Midbrain (tissue), 1 donor: Measurements from ENCODE around the gene RBP5.

ENCODE experiments used
- DNase-seq: peaks from one replicate; lab custom pipeline; 2025; lab: John Stamatoyannopoulos, UW

The RBP5 gene

DNA sequence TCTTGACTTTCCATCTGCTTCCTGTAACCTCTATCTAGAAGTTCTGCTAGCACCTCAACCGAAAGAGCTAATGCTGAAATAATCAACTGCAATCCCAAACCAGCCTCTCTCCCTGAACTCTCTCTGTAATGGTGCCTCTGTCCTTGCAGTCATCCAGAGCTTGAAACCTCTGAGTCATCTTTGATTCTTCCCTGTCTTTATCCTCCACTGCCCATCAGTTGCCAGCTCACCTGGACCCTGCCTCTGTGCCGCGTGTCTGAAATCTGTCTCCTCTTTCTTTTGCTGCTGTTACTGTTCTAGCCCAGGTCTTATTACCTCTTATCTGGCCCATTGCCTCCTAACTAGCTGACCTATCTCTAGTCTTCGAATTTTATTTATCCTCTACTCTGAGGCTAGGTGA lies 17.0 kb upstream of the RBP5 start:
- no peak for DNase-seq

DNA sequence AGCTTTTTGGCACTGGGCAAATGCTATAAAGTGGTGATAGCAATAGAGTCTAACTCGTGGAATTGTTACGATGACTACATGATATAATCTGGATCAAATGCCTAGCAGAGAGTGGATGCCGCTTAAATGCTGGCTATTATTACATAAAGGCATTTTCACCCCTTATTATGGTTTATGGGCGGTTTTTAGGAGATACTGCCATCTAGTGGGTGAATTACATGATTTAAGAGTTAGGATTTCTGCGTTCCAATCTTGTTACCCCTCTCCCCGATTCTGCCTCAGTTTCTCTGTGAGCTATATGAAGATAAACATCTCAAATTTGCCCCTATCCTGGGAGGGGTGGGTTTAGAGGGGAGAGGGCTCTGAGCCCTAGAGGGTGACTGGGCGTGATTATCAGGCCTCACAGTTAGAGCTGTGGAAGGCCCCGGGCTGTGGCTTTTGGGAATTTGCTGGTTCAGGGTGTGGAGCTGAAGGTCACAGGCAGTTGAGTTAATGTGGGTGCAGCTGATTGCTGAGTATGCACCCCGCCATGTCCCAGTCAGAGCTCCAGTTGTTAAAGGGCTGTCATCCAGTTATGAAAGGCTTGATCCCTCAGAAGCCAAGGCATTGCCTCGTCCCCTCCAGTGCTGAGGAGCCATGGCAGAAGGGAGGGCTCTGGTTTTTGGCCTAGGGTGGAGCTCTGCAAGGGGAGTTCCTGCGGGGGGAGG lies 15.9 kb upstream of the RBP5 start:
- DNase-seq: peak; percentile 10

DNA sequence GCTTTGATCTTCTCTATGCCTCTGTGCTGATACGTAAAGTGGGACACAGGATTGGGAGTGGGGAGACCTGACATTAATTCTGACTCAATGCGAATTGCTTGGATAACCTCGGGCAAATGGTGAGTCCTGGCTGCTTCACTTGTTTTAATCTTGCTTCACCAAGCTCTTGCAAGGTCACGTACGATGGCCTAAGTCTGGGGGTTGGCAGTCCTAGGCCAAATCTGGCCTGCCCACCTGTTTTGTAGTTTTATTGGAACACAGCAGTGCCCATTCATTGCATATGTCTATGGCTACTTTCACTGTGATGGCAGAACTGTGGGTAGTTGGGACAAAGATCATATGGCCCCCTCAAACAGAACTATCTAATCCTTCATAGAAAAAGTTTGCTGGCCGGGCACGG lies 14.9 kb upstream of the RBP5 start:
- no peak for DNase-seq

DNA sequence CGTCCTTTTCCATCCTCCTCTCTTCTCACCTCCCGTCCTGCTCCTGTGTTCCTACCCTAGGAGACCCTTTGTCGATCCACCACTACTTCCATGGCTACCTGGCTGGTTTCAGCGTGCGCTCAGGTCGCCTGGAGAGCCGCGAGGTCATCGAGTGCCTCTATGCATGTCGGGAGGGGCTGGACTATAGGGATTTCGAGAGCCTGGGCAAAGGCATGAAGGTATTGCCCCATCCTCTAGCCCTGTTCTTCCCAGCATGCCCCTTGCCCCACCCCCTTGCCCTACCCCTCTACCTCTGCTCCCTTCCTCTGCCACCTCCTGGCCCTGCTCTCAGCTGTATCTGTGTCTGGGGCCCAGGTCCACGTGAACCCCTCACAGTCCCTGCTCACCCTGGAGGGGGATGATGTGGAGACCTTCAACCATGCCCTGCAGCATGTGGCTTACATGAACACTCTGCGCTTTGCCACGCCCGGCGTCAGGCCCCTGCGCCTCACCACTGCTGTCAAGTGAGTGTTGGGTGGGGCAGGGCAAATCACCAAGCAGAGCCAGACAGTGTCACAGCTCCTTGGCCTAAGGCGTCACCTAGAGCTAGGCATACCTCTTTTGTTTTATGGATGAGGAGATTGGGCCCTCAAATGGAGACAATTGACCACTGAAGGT lies 14.2 kb upstream of the RBP5 start:
- DNase-seq: no peak

DNA sequence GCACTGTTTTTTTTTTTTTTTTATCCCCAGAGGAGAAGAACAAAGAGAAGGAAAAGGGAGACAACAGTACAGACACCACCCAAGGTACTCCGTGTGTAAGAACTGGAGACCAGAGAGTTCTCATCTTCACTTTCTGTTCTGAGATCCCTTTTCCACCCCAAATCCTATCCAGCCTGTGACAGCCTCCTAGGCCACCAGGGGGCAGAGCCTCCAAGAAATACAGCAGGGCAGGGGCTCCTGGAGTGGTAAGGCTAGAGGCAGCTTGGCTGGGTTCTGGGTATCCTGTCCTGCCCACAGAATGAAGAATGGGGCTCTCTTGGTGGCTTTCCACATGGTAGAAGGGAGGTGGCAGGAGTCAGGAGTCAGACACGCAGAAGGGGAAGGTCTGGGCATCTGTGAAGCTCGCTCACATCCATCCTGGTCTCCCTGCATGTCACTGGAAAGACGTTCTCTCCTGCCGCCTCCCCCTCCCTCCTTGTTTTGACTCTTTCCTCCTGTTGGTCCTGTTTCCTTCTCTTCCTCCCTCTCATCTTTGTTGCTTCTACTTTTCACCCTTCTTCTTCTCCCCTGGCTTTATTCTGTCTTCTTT lies 13.5 kb upstream of the RBP5 start:
- DNase-seq: no peak

DNA sequence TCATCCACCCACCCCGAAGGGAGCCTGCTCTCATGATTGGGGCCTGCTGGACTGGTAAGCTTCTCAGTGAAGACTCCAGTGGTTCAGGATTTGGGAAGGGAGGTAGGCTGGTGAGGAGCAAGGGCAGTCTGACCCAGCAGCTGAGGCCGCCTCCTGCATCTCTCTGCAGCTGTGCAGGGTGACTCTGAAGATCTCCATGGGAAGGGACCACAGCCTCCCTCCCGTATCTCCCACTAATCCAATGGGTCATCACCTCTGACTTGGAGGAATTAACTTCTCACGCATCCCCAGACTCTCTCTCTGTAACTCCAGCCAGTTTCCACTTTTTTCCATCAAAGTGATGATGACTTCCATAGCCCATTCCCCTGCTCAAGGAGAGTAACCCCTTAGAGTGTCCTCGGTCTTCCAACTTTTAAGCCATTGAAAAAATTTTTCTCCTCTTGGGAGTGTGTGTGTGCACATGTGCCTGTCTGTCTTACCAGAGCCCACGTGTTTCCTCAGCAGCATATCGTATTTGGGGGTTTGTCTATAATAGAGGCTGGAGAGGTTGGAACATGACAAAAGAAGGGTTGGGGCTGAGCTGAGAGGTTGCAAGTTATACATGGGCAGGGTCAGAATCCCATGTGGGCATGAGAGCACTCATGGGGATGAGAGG lies 12.8 kb upstream of the RBP5 start:
- no peak for DNase-seq

DNA sequence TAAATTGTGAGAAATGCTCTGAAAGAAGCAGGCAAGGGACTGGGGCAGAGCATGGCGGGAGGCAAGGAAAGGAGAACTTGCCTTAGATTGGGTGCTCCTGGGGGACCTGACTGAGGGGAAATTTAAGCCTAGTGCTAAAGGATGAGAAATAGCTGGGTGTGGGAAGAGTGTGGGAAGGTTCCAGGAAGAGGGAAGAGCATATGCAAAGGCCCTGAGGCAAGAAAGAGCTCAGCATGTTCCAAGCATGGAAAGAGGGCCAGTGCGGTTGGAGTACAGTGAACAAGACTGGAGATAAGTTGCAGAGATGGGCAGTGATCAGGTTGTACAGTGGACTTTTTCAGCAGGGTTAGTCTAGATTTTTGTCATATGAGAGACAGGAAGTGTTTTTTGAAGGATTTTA lies 10.5 kb upstream of the RBP5 start:
- no peak for DNase-seq

DNA sequence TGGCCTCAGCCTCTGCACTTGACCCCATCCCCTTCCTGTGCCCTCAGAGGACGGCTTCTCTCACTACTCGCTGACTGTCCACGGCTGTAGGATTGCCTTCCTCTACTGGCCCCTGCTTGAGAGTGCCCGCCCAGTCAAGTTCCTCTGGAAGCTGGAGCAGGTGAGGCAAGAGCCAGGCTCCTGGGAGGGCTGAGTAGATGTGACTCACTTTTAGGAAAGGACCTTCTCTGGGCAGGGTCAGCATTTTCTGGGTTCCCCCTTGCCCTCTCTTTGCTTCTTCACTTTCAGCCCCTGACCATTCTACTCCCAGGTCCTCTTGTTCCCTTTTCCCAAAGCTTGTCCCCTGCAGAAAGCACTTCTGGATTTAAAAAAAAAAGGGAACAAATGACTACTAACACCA lies 9.2 kb upstream of the RBP5 start:
- DNase-seq: no peak

DNA sequence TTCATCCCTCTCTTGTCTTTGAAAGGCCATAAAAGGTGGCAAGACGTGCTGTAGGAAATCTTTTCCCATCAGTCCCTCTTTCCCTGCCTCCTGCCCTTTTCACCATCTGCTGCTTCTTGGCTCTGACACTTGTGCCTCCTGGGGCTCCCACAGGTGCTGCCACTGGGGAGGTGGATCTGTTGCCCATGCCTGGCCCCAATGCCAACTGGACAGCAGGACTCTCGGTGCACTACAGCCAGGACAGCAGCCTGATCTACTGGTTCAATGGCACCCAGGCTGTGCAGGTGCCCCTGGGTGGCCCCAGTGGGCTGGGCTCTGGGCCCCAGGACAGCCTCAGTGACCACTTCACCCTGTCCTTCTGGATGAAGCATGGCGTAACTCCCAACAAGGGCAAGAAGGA lies 8.0 kb upstream of the RBP5 start:
- DNase-seq: no peak

DNA sequence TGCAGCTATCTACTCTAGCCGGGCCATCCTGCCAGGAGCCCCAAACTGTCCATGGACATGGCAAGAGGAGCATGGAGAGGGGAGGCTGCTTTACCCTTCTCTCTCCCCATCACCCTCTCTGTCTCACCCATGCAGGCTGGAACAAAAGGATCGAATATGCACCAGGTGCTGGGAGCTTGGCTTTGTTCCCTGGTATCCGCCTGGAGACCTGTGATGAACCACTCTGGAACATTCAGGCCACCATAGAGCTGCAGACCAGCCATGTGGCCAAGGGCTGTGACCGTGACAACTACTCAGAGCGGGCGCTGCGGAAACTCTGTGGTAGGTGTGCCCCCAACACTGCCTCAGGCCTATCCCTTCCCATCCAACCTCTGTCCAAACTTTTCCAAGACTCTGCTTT lies 7.4 kb upstream of the RBP5 start:
- no peak for DNase-seq

DNA sequence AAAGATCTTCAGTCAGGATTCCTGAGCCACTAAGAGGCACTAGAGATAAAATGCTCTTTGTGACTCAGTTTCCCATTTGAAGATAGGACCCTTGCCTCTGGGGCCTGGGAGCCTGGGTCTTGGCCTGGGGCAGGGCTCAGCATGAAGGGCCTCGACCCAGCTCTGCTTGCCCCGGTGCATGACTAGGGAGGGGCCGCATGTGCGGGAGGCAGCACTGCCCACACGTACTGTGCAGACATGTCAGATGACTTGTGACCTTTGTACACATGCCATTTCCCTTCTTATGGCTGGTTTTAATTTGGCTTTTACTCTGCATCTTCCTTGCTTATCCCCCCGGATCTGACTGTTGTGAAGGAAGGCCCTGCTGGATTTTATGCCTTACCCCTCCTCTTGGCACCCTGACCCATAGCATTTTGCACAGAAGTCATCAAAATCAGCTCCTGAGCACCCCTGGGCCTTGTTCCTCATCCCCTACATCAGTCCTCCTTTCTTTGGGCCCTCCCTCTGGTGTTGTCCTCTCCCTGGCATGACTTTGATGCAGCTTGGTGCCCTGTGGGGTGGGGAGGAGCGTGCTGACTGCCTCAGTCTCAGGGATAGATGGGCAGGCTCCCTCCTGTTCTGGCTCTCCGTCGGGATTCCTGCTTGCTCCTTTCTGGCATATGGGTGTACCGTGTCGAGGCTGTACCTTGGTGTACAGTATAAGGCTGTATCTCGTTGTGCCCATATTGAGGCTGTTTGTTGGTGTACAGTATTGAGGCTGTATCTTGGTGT lies 5.9 kb upstream of the RBP5 start:
- no peak for DNase-seq

DNA sequence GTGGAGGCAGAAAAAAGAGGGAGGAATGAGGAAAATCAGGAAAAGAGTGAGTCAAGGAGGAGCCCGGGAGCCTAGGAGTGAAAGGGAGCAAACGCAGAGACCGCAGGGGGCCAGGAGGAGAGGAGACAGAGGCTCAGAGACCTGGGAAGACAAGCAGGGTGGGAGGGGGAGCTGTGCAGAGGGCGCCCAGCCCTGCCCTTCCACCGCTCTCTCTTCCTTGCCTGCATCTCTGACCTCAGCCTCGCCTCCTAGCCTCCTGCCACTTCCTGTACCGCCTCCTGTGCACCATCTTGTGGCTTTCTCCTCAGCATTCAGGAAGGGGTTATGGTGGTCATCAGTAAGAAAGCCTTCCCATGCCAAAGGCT lies 2.8 kb upstream of the RBP5 start:
- no peak for DNase-seq

DNA sequence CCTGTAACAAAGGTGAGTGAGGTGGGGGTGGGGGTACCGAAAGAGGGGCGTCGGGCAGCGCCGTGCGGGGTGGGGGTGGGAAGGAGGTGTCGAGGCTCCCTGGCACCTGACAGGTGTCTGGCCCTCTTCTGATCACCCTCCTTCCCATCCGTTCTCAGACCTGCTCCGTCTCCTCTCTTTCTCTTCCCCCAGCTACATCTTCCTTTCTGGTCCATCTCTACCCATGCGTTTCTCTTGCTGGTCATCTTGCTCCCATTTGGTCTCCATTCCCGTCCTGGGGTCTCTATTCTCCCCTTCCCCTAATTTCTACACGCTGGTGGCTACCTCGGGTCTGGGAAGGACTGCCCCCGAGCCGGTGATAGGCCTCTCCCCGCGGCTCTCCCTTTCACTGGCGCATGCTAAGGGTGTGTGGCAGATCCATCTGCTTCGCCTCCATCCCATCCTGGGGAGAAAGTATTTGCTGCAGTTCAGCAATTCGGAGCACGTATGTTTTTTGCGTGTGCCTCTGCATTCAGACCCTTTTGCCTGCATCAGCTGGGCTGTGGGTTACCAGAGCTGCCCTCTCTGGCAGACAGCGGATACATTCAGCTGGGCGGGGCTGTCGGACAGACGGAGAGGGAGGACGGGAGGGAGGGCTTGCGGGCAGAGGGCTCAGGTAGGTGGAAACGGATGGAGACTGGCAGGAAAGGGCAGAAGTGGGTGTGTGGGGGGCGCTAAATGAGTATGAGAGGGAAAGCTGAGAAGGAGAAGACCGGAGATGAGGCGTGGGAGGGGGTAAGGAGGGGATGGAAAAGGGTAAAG lies 2.2 kb upstream of the RBP5 start:
- DNase-seq: no peak

DNA sequence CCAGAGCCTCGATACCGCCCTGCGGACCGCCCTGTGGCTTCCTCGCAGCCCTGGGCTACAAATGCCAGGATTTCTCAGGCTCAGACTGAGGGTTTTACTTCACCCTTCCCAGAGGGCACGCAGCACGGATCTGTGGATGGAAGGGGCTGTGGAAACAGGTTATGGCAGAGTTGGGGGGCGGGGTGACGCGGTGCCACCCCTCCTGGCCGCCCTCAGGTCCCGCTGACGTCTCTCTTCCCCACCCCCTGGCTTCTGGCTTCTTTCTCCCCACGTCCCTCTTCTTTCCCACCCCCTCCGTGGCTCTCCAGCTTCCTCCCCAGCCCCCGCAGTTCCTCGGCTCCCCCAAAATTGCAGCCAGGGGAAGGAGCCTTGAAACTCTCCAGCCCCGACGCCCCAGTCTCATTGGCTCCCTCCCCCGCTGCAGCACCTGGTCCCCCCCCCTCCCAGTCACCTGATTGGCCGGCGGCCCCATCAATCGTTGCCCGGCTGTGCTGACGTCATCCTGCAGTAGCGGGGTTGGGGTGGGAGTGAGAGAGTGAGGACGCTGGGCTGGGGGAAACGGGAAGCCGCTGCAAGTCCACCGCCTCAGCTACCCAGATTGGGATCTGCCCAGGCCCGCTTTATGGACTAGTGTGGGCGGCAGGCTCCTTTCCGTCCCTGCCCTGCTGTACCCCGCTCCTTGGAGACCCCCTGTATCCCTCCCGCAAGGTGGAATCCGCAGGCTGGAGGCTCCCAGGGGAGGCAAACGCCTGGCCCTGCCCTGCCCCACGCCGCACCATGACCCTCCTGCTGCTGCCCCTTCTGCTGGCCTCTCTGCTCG lies 1.4 kb upstream of the RBP5 start, which contains the start of gene CLSTN3:
TSS of gene CLSTN3 (plus strand) at position 500 of the 820 bp plus-strand sequence. CDS start at position 778, 278 bp downstream.
- DNase-seq: peak; percentile 70

DNA sequence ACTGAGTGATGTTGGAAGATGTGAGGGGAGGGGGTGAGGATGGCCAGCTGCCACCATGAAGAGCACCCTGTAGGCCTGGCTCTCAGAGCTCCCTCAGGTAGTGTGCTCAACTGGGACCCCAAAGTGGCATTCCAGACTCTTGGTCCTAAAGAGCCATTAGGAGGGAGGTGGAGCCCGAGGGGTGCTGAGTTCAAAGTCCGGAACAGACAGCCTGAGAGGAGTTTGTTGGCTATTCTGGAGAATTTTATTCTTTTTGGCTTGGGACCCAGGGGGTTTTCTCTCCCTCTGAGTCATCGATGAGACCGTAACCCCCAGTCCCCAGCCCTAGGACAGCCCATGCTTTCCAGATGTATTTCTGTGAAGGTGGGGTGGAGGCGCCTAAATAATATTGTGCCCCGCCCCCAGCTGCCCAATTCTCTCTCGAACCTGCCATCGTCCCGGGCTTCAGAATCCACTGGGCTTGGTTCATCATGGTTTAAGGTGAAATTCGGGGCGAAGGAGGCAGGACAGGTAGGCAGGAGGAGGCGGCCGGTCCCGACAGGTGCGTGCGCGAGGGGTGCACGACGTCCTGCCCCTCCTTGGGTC lies 690 bp upstream of the RBP5 start:
- no peak for DNase-seq

DNA sequence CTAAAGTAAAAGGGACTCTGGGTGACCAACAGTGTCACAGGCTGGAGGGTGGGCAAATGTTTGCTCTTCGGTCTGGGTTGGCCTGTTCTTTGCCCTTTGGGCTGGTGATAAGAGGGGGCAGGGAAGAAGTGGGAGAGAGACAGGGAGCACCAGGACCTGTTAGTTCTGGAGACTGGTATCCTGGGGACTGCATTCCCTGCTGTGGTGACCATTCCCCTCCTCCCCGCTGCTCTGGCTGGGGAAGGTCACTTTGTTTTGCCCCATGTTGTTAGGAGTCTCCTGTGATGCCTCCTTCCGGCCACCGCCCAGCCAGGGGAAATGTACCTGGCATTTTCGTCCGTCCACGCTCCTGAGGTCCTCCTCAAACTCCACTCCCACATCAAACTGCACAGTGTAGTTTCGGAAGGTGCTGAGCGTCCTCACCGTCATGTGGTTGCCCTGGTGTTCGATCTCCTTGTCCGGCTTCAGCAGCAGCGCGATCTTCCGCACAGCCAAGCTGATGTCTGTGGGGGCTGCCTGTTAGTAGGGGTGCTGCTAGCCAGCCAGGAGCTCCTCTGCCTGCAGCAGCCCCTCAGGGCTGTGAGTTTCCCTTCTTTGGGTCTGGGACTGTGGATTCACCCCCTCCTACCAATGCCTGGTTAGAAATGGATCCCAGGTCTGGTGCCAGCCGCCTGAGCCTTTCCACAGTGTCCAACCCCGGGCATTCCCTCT lies 618 bp downstream of the RBP5 start:
- DNase-seq: no peak

DNA sequence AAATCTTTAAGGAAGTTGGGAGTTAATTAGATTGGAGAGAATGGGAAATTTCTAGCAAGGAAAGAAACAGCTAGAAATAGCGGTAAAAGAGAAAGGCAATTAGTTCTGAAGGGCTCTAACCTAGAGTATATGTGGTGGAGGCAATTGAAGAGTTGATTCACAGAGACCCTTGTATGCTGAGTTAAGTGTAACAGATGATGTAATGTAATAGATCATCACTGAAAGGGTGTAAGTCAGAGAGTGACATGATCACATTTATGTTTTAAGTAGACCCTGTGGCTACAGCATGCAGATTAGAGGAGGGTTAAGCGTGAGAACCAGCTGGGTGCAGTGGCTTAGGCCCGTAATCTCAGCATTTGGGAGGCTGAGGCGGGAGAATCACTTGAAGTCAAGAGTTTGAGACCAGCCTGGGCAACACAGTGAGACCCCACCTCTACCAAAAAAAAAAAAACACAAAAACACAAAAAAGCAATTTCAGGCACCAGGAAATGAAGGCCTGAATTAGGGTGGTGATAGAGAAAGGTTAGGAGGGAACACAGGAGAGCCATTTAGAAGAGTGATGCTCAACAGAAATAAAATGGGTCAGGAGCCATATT lies 3.0 kb downstream of the RBP5 start:
- no peak for DNase-seq

DNA sequence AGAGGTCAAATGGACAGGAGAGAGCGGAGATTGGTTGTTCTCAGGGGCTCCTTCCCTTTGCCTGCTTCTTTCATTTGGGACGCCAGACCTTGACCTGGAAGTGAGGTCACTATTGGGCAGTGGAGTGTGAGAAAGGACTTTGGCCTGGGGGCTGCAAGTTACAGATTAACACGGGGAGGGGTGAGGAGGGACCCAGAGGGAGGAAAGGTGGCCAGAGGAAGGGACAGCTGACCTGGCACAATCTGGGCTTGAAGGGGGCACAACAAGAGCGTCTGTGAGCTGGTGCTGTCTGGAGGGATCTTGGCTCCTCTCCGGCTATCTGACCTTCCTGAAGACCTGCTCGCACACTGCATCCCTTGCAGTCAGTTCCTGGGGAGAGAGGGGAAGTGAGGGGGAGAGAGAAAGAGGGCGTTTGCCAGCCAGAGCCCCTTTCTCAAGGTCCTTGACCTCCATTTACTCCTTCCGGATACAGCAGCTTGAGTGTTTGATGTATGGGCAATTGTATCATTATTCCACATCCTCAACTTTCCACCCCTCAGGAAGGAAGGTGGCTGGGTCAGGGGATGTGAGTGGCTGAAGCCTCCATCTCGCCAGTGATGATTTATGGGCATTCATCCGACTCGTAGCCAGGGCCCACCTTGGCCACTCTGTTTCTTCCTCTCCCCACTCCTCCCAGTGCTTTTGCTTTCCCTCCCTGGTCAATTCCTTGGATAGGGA lies 4.7 kb downstream of the RBP5 start:
- DNase-seq: no peak
